Fibroblast of the aortic adventitia (primary cell): Measurements from ENCODE around the gene CCDC68. TPM values are rescaled to one million over a fixed set of nuclear protein-coding genes. Genes with fewer than 3 reads are reported as not detected.

Experiments
- DNase-seq: peaks from one replicate; pipeline ENCODE4 v3.0.0-alpha.2; 2010; ENCODE audit warnings: low read depth
- H3K4me3 ChIP-seq: 2 replicates; pipeline ENCODE4 v1.5.1; 2011; ENCODE audit warnings: low read depth, mild to moderate bottlenecking, control low read depth, low read length, moderate library complexity
- total RNA-seq: library from RNA; depleted of rRNA; stranded (reverse); fragments of >200 nt; gene quantifications from 2 replicates; pipeline ENCODE4 v1.2.3, GENCODE V29; 2012; ENCODE audit warnings: low replicate concordance
- TF ChIP-seq, protein P1 (sequence below): IDR thresholded peaks from 2 replicates; pipeline ENCODE4 v1.5.1; 2011; ENCODE audit warnings: mild to moderate bottlenecking, low read length, control low read depth, inconsistent platforms; ENCODE audit not compliant: insufficient read depth

Gene CCDC68, protein sequence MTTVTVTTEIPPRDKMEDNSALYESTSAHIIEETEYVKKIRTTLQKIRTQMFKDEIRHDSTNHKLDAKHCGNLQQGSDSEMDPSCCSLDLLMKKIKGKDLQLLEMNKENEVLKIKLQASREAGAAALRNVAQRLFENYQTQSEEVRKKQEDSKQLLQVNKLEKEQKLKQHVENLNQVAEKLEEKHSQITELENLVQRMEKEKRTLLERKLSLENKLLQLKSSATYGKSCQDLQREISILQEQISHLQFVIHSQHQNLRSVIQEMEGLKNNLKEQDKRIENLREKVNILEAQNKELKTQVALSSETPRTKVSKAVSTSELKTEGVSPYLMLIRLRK
- total RNA-seq = 0.16 and 7.4 TPM in 2 replicates

GRCh38 chr18:54958704-54959625 is at the start of gene CCDC68:
Gene CCDC68 (minus strand): TSS chr18:54959461. CDS start chr18:54942791, 16,670 bp downstream.
- DNase-seq = no peak
- peak within 1 kb of the TSS; percentile 61 for H3K4me3 ChIP-seq
- TF ChIP-seq, protein P1, sequence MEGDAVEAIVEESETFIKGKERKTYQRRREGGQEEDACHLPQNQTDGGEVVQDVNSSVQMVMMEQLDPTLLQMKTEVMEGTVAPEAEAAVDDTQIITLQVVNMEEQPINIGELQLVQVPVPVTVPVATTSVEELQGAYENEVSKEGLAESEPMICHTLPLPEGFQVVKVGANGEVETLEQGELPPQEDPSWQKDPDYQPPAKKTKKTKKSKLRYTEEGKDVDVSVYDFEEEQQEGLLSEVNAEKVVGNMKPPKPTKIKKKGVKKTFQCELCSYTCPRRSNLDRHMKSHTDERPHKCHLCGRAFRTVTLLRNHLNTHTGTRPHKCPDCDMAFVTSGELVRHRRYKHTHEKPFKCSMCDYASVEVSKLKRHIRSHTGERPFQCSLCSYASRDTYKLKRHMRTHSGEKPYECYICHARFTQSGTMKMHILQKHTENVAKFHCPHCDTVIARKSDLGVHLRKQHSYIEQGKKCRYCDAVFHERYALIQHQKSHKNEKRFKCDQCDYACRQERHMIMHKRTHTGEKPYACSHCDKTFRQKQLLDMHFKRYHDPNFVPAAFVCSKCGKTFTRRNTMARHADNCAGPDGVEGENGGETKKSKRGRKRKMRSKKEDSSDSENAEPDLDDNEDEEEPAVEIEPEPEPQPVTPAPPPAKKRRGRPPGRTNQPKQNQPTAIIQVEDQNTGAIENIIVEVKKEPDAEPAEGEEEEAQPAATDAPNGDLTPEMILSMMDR = no peak

GRCh38 chr18:55007602-55008001 is 48.3 kb upstream of the CCDC68 start:
- H3K4me3 ChIP-seq = no peak overlapping the region
- DNase-seq = no peak
- TF ChIP-seq, protein P1 = no peak

GRCh38 chr18:55003695-55004094 is 44.4 kb upstream of the CCDC68 start:
- no peak overlapping the region for H3K4me3 ChIP-seq
- DNase-seq = no peak
- TF ChIP-seq, protein P1 = no peak

DNA sequence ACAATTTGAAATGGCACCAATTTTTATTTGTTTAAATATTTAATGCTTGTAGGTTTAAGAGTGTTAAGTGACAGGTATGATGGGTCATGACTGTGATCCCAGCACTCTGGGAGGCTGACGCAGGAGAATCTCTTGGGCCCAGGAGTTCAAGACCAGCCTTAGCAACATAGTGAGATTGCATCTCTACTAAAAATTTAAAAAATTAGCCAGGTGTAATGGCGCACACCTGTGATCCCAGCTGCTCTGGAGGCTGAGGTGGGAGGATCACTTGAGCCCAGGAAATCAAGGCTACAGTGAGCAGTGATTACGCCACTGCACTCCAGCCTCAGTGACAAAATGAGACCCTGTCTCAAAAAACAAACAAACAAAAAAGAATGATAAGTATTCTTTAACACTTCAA is 43.0 kb upstream of the CCDC68 start:
- DNase-seq = no peak
- H3K4me3 ChIP-seq = no peak overlapping the region
- TF ChIP-seq, protein P1 = no peak

DNA sequence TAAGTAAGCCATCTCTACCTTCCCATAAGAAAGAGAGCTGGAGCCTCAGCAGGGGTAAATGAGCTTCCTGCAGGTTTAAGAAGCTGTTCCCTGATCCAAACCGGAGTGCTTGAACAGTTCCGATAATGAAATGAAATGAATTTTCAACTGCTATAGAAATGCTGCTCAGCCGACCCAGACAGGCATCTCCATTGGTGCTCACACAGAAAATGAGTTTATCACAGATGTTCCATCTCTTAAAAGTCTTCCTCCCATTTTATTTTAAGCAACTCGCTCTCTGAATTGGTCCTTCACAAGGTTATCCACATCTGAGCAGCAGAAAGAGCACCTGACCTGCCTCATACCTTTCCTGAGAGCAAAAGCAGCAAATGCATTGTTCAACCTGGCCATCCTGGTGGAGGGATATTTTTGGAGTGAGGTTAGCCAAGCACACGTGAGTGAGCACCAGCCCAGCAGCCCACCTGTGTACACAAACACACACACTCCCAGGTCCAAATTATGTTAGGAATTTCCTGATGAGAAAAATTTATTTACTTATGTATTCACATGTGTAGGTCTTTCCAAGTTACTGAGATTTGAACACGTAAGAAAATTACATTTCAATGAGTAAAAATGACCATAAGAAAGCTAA is 42.2 kb upstream of the CCDC68 start:
- no peak overlapping the region for H3K4me3 ChIP-seq
- TF ChIP-seq, protein P1 = no peak
- no peak for DNase-seq

GRCh38 chr18:55000529-55000928 is 41.3 kb upstream of the CCDC68 start:
- no peak for DNase-seq
- H3K4me3 ChIP-seq = no peak overlapping the region
- TF ChIP-seq, protein P1 = no peak
